Measurements from ENCODE around the gene RPTOR. TPM values are rescaled to one million over a fixed set of nuclear protein-coding genes. Genes with fewer than 3 reads are reported as not detected.

Gene RPTOR
- total and polyA plus RNA-seq, 10 of the 15 experiments (the other 5 are each of a cell fraction or from before 2014, with no cell fraction given) = 0.18 to 32.1 (median 7.8) TPM

DNA sequence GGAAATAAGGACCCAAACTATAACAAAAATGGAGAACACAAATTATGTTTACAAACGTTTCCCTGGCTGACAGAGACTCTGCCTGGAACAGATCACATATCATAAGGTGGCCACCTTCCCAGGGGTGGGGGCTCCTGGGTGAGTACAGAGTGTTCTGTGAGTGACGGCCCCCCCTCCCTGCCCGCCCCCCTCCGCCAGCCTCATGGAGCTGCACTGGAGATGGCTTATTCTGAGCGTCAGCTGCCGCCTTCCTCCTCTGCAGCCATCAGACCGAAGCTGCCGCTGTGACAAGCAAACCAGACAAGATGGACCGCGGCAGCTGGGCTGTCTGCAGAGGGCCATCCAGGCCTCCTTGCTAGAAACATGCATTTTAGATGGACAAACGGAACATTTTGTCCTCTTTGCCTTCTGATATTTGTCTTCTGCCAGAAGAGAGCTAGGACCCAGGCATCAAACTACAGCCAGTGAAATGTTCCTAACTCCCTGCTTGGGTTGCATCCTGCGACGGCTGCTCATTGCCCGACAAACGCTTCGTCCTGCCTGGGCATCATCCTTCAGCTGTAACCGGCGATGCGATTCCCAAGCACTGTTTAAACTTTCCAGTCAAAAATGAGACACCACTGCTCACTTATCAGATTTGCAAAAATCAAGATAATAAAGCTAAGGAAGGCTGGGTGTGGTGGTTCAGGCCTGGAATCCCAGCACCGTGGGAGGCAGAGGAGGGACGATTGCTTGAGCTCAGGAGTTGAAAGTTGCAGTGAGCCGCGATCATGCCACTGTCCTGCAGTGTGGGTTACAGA lies 15.3 kb upstream of the RPTOR start:
- POLR2A ChIA-PET = no interaction called here
- Histone ChIP-seq H3K79me2 (ENCODE audit: control insufficient read depth, insufficient read depth, low read length) (no peaks in the 10 kb centered on the region), H3K27ac (ENCODE audit: control insufficient read depth, insufficient read depth) (no peak overlapping the region), H3K9ac (ENCODE audit: control insufficient read depth, insufficient read depth, low read length) (no peak overlapping the region), H3K9me3 (replicated peaks; ENCODE audit: control insufficient read depth, insufficient read depth, low read length) (no peaks in the 10 kb centered on the region), H3K4me1 (ENCODE audit: control insufficient read depth, insufficient read depth, low read length) (no peaks in the 10 kb centered on the region), H3K27me3 (replicated peaks in 1 of 2; ENCODE audit: control insufficient read depth in 2 of 2, insufficient read depth in 2 of 2, low read length in 1 of 2) (no peaks in the 10 kb centered on the region; a peak in 2 of 4 replicates), H2AFZ (ENCODE audit: control insufficient read depth, low read depth, low read length) (no peak overlapping the region), H3K4me3 (no peak overlapping the region), H4K20me1 (ENCODE audit: control insufficient read depth, insufficient read depth) (no peaks in the 10 kb centered on the region), H3K36me3 (ENCODE audit: control insufficient read depth in 2 of 2, insufficient read depth in 2 of 2, low read length in 1 of 2) (no peaks in the 10 kb centered on the region), H3K4me2 (ENCODE audit: control insufficient read depth, insufficient read depth) (no peak overlapping the region)
- CTCF ChIA-PET = interaction anchor here (1.7 kb wide), 1 partner anchor 47 kb away, joined by 6 read pairs; no protein-coding TSS in a partner anchor
- no peak for DNase-seq (ENCODE audit: low read depth, low spot score)
- RAD21 ChIA-PET (ENCODE audit: unreplicated experiment) = no interaction called here
- 54% methylated on average over 22 of the region's 23 CpGs for WGBS (ENCODE audit: insufficient coverage, insufficient replicate concordance, low lambda C conversion rate, missing lambda C conversion rate)
- no peak for FAIRE-seq
- TF ChIP-seq TCF3 (IDR thresholded peaks at IDR 0.05; ENCODE audit: borderline replicate concordance, insufficient read depth, low read depth, low read length) (no peak), TARDBP (IDR thresholded peaks at IDR 0.05; ENCODE audit: borderline replicate concordance) (no peak), BCL11A (IDR thresholded peaks at IDR 0.05; ENCODE audit: low read depth, low read length) (no peak), SMAD1 (IDR thresholded peaks at IDR 0.05; ENCODE audit: low read depth, partially characterized antibody) (no peak), NR2C2 (IDR thresholded peaks at IDR 0.05; ENCODE audit: borderline replicate concordance, control insufficient read depth, insufficient read length, low read depth) (no peak)
- TF ChIP-seq, protein P1, sequence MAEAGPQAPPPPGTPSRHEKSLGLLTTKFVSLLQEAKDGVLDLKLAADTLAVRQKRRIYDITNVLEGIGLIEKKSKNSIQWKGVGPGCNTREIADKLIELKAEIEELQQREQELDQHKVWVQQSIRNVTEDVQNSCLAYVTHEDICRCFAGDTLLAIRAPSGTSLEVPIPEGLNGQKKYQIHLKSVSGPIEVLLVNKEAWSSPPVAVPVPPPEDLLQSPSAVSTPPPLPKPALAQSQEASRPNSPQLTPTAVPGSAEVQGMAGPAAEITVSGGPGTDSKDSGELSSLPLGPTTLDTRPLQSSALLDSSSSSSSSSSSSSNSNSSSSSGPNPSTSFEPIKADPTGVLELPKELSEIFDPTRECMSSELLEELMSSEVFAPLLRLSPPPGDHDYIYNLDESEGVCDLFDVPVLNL (IDR thresholded peaks at IDR 0.05; ENCODE audit: low read depth, low read length) = no peak
- TF ChIP-seq, protein P2, sequence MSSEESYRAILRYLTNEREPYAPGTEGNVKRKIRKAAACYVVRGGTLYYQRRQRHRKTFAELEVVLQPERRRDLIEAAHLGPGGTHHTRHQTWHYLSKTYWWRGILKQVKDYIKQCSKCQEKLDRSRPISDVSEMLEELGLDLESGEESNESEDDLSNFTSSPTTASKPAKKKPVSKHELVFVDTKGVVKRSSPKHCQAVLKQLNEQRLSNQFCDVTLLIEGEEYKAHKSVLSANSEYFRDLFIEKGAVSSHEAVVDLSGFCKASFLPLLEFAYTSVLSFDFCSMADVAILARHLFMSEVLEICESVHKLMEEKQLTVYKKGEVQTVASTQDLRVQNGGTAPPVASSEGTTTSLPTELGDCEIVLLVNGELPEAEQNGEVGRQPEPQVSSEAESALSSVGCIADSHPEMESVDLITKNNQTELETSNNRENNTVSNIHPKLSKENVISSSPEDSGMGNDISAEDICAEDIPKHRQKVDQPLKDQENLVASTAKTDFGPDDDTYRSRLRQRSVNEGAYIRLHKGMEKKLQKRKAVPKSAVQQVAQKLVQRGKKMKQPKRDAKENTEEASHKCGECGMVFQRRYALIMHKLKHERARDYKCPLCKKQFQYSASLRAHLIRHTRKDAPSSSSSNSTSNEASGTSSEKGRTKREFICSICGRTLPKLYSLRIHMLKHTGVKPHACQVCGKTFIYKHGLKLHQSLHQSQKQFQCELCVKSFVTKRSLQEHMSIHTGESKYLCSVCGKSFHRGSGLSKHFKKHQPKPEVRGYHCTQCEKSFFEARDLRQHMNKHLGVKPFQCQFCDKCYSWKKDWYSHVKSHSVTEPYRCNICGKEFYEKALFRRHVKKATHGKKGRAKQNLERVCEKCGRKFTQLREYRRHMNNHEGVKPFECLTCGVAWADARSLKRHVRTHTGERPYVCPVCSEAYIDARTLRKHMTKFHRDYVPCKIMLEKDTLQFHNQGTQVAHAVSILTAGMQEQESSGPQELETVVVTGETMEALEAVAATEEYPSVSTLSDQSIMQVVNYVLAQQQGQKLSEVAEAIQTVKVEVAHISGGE (CRISPR knock-in tag; IDR thresholded peaks at IDR 0.05) = no peak
- TF ChIP-seq, protein P3, sequence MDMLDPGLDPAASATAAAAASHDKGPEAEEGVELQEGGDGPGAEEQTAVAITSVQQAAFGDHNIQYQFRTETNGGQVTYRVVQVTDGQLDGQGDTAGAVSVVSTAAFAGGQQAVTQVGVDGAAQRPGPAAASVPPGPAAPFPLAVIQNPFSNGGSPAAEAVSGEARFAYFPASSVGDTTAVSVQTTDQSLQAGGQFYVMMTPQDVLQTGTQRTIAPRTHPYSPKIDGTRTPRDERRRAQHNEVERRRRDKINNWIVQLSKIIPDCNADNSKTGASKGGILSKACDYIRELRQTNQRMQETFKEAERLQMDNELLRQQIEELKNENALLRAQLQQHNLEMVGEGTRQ (IDR thresholded peaks at IDR 0.05; ENCODE audit: borderline replicate concordance, low read depth, low read length) = no peak
- intact Hi-C loops (cut with micrococcal nuclease; ENCODE audit: unreplicated experiment) = no loop called here
- SMC1A ChIA-PET (ENCODE audit: uncharacterized antibody, unreplicated experiment) = no interaction called here
- no peak for ATAC-seq
- in situ Hi-C loops (cut with MboI) = no loop called here
- no TSS peak for BruUV-seq (replicated peaks)
